HPDE6-E6E7 (cell line): ENCODE results near the gene IL32.

Source experiments
- DNase-seq: peaks from one replicate; pipeline ENCODE4 v3.0.0; 2011; ENCODE audit warnings: missing footprints; ENCODE audit errors: extremely low spot score

Gene IL32

DNA sequence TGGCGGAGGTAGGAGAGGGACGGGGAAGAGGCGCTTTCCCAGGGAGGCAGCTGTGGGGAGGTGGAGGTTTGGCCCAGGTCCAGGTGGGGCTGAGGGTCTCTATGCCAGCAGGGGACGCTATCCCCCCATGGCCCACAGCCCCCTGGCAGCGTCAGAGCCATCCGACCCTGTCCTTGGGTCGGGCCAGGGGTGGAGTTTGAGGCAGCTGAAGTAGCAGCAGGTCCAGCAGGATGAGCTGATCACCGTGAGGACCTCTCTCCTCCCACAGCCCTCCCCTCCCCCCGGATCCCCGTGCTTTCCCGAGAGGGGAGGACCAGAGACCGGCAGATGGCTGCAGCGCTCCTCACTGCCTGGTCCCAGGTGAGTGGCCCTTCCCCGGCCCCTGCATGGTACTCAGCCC is 50.1 kb downstream of the IL32 start:
- no peak for DNase-seq

DNA sequence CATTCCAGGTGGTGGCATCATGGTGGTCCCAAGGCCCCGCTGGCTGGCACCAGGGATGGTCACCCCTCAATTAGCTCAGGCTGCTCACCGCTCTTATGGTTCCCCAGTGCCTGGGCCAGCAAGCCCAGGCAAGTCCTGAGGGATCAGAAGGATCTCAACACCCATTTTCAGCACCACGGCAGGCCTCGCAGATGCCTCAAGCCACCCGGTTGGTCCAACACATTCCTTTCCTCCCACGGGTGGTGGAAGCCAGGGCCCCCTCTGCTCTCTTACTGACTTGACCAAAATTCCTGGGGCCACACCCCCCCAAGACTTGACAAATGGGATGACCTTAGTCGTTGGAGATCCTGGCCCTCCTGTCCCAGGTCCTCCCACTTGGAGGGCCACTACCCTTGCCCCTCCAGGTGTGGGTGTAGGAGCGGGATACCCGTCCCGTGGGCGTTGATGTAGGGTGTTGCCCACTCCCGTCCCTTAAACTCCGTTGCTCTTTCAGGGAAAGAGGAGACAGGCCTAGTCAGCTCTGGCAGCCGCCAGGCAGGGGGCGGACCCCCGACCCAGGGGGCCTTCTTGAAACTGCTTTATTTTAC is 52.9 kb downstream of the IL32 start:
- no peak for DNase-seq

DNA sequence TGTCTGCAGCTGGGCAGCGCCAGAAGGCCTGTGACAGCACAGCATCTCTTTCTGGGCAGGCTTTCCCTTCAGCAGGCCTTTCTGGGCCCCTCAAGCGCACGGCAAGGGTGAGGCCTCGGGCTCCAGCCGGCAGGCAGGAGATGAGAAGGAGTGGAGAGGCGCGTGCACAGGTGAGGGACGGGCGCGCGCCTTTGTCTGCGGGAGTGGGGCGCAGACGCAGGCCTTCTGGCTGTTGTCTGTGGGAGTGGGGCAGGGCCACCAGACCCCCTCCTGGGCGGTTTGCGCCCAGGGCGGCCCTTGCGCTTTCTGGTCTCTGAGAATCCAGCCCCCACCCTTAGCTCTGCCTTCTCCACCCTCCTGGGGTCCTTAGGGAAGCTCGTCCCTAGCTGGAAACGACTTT is 53.4 kb downstream of the IL32 start:
- DNase-seq: no peak
